Hippocampal formation (tissue), 2 donors: Measurements from ENCODE around the gene UBE3C.
"Not testable (repeated sequence)": the region's sequence is repeated elsewhere in the genome, so short reads cannot be mapped to it uniquely, and the experiment has no call there.

Experiments
- DNase-seq, 2 donors: peaks; one replicate each; lab custom pipeline; 2025; lab: John Stamatoyannopoulos, UW

UBE3C gene

DNA sequence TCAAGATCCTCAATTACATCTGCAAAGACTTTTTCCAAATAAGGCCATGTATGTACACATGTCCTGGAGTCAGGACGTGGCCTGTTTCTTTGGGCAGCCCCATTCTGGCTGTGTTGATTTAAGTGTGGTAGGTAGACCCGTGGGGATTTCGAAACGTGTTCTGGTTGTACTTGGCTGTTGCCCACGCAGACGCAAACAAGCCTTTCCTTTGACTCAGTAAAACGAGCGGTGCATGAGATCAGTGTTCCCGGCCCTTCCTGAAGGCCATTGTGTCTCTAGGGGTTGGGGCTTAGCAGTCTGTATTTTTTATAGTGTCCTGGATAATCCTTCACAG is 133.2 kb downstream of the UBE3C start:
- no peak for DNase-seq

DNA sequence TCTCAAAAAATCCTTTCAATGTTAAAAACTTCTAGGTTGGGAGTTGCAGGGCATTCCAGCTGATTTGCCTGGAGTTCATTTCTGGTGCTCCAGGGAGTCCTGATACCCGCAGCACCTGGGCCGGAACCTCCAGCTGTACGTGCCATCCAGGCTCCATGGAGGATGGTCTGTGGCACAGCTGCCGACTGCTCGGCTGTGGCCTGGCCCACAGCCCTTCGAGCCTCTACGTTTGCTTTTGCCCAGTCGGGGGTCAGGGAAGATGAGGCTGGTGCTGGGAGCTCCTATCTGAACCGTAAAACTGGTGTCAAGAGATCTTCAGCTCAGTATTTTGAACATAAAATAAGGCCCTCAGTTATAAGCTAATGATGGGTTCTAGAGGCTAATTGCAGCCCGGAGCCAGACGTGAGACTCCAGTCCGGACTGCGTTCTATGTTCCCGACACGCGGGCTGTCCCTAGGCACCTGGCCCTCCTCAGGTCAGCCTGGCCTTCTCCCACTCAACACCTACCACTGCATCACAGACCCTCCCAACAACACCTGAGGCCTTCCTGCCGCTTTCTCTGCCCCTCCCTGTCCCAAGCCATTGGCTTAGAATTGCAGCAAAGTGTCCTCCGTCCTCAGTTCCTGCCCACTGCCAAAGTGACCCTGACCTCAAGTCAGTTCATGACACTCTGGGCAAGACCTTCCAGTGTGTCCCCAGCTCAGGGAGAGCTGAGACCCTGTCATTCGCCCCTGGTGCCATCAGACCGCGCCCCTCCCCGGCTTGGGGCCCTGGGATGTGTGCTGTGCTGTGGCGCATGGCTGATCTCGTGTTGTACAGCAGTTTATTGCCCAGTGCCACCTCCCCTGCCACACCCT is 133.9 kb downstream of the UBE3C start:
- no peak for DNase-seq

DNA sequence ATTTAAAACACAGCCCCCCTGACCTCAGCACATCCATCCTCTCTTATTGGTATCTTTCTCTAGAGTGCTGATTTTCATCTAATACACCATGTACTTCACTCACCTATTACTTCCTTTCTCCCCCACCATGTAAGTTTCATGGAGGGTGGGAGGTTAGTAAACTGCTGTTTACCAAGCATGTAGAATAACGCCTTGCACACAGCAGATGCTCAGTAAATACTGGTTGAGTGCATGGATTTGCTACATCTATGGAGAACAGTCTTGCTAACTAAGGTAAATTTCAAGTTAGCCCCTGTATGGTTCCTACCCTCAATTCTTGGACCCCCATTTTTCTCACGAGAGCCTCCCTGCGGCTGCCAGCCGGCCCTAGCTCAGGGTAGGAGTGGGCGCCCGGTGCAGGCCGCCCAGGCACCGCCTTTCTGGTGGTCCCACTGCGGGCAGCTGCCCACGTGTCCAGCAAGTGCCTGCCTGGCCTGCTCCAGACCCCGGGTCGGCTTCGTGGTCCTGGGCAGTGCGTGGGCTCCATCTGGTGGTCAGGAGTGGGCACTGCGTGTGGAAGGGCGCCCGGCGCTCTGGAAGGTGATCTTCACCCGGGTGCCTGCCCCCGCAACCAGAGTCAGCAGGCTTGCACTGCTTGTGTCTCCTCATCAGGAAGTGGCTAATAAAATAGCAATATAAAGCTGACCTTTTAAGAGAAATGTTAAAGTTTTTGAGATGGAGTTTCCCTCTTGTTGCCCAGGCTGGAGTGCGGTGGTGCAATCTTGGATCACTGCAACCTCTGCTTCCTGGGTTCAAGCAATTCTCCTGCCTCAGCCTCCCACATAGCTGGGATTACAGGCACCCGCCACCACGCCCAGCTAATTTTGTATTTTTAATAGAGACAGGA is 134.7 kb downstream of the UBE3C start:
- peak; percentile 8 to 51 for DNase-seq

DNA sequence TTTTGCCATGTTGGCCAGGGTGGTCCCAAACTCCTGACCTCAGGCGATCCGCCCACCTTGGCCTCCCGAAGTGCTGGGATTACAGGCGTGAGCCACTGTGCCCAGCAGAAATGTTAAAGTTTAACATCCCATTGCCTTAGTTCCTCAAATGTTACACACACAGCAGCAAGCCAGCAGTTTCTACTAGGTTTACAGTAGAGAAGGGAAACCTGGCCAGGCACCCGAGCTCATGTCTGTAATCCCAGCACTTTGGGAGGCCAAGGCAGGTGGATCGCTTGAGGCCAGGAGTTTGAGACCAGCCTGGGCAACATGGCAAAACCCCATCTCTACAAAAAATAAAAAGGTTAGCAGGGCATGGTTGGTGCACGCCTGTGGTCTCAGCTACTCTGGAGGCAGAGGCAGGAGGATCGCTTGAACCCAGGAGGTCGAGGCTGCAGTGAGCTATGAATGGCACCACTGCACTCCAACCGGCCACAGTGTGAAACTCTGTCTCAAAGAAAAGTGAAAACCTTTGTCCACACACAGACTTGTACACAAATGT is 135.4 kb downstream of the UBE3C start:
- DNase-seq, result not testable (repeated sequence)

DNA sequence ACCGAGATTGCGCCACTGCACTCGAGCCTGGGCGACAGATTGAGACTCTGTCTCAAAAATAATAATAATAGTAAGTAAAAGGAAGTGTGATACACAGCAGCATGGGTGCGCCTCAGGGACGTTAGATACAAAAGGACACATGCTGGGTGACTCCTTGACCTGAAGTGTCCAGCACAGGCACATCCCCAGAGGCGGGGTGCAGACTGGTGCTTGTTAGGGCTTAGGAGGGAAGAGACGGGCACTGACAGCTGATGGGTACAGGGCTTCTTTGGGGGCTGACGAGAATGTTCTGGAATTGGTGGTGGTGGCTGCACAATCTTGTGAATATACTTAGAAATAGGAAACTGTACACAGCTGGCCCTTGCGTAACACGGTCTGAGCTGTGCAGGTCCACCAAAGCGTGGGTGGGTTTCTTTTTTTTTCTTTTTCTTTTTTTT is 136.3 kb downstream of the UBE3C start:
- no peak for DNase-seq

DNA sequence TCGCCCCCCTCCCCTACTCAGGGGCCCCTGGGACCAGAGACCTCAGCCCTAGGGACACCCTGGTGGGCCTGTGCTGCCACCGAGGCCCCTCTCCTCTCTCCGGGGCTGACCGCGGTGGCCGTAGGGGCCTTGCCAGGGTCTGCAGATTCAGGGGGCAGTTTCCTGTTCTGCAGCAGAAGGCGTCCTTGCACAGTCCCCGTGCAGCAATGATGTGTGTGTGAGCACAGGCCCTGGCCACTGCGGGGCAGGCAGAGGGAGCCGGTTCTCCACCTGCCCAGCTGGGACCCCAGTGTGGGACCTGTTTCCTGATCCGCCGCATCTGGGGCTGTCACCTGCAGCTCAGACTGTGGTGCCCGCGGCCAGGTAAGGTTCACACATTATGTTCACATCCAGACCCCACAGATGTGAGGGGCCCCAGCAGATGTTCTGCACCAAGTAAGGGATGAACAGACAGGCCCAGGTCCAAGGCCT is 137.4 kb downstream of the UBE3C start:
- no peak for DNase-seq

DNA sequence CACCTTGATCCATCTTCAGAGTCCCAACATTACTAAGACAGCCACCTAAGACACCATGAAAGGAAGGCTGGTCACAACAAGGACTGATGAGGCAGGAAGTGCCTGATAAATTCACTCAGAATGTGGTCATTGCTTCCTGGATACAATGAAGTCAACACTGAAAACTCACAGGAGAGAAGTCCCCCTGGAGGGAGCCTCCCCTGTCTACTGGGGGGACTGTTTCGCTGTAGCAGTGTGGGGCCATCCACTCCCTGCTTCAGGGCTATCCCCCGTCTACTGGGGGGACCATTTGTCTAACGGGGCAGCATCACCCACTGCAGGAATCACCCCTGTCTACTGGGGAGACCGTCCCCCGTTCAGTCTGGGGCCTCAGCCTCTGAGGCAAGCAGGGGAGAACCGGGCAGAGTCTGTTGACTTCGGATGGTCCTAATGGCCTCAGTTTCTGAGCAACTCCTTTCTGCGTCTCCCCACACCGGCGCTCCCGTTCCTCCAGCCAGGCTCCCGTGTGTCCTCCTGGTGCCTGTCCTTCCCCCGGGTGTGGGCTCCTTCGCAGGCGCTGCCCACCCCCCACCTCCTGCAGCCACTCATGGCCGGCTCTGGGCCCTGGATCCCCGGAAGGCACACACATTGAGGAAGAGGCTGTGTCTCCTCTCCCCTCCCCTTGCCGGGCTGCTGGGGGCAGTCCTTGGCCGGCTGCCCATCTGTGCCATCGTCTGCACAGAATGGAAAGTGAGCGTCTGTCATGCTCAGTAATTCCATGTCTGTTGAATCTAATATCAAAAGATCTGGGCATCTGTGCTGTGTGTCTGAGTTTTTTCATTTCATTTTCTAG is 138.2 kb downstream of the UBE3C start:
- DNase-seq, result peak in 1 of 2 donors; percentile 33

DNA sequence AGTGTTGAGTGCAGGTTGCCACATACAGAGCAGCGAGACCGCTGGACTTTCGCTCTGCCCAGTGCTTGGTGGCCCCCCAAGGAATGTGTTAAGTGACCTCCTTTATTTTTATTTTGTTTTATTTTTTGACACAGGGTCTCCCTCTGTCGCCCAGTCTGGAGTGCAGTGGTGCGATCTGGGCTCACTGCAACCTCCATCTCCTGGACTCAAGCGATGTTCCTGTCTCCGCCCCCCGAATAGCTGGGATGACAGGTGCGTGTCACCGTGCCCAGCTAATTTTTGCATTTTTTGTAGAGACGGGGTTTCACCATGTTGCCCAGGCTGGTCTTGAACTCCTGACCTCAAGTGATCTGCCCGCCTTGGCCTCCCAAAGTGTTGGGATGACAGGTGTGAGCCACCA is 138.8 kb downstream of the UBE3C start:
- DNase-seq, result not testable (repeated sequence)

DNA sequence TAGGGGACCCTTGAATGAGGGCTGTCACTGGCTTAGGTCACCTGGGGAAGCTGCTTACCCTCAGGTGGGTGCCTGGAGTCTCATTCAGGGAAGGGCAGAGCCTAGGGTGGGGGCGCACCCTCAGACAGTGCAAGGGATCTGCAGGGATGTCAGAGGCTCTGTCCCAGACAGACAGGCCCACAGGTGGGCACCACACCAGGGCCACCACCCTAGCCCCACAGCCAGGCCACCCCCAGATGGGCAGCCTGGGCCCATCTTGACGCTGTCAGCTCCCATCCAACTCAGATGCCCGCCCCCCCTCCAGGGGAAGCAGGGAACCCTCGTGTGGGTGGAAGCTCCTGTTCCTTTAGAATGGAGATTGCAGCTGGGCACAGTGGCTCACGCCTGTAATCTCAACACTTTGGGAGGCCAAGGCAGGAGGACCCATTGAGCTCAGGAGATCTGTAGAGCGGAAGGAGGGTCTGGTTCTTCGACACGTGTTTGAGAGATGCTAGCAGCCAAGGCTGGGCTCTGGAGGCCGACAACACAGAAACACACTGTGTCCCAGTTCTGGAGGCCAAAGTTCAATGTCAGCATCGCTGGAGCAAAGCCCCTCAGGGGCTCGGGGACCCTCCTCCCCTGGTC is 139.6 kb downstream of the UBE3C start:
- no peak for DNase-seq

DNA sequence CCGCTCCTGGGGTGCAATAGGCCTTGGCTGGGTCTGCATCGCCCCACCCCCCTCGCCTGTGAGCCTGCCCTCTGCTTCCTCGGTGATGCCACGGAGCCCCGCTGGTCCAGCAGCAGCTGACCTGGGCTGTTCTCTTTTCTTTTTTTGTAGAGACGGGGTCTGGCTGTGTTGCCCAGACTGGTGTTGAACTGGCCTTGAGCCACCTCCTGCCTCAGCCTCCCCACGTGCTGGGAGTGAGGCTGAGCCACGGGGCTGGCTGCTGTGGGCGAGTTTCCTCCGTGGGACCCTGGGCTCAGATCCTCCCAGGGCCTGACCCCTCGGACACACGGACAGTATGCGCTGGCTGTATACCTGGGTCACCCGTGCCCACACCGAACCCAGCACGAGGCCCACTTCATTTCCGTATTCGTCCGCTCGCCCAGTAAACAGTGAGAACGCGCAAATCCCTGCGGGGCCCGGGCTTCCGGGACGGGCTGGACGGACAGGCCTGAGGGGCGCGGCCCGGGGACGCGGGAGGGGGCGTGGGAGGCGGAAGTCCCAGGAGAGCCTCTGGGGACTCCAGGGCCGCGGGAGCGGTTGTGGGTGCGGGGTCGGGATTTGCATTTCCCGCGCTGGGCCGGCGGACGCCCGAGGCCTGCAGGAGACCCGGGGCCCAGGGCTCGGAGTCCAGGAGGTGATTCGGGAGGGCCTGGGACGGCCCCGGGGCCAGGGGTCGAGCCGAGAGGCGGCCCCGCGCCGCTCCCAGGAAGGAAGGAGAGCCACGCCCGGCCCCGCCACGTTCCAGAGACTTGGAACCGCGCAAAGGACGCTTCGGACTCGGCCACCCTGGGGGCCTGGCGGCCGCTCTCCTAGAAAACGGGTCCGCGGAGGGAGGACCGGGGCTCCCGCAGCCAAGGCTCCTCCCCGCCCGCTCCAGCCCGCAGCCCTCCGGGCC is 140.3 kb downstream of the UBE3C start:
- no peak for DNase-seq

DNA sequence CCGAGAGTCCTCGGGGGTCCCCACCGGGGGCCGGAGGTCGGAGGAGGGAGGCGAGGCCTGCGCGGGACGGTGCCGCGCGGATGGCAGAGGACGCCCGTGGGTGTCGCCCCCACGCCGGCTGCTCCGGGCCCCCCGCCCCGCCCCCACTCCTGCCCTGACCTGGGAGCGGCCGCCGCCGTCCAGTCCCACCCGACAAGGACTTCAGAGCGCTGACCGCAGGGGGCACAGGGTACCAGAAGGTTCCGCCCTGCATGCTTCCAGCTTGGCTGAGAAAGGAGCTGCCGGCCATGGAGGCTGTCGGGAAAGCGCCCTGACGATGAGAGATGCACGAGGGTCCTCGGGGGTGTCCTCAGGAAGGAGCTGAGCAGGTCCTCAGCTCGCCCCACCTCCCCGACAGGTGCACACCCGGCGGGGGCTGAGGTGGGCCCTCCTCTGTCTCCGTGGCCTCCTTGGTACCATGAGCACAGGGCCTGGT is 141.1 kb downstream of the UBE3C start:
- no peak for DNase-seq

DNA sequence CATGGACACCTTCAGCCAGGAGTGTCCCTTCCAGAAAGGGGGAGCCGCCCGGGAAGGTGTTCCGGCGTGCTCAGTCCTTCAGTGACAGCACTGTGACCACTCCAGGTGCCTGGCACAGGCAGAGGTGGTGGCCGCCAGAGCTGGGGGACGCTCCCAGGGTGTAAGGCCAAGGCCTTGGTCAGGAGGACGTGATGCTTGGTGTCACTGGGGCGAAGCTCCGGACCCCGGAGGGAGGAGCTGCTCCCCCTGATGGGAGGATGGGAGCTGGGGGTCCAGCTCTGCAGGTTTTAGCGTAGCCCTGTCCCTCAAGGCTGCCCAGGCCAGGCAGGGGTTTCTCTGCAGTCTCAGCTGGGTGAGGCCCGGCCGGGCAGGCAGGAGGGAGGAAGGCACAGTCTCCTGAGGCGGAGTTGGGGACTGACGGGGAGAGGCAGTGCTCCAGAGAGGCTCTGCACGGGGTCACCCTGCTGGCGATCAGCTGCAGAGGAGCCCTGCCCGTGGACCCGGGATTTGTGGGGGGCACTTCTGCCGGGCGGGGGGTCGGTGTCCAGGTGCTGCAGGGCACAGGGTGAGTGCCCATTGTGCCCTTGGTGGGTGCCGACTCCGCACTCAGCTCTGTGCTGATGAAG is 141.6 kb downstream of the UBE3C start:
- no peak for DNase-seq

DNA sequence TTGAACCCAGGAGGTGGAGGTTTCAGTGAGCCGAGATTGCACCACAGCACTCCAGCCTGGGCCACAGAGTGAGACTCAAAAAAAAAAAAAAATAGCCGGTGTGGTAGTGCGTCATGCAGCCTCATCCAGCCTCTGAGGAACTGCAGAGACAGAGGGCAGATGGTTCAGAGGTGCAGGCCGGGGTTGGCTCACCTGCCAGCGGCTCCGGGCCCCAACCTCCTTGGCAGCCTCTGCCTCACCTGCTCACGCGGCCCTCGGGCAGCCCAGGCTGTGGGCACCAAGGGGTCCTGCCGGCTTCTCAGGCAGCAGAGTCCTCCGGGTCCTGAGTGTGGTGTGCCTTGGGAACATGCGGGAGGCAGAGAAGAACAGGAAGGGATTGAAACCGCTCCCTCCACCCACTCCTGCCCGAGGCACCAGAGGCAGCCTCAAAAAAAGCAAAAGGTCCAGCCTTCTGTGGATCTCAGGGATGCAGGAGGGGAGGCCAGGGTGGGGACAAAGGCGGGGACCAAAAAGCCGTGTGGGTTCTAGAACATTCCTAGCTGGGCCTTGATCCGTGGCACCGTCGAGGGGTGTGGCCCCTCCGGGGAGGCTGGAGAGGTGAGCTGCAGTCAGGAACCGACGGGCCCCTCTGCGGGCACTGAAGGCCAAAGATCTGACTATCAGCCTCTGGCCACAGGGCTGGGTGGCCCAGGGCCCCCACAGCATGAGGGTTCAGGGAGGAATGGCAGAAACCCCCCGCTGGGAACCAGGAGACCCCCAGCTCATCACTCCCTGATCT is 142.7 kb downstream of the UBE3C start:
- DNase-seq, result no peak

DNA sequence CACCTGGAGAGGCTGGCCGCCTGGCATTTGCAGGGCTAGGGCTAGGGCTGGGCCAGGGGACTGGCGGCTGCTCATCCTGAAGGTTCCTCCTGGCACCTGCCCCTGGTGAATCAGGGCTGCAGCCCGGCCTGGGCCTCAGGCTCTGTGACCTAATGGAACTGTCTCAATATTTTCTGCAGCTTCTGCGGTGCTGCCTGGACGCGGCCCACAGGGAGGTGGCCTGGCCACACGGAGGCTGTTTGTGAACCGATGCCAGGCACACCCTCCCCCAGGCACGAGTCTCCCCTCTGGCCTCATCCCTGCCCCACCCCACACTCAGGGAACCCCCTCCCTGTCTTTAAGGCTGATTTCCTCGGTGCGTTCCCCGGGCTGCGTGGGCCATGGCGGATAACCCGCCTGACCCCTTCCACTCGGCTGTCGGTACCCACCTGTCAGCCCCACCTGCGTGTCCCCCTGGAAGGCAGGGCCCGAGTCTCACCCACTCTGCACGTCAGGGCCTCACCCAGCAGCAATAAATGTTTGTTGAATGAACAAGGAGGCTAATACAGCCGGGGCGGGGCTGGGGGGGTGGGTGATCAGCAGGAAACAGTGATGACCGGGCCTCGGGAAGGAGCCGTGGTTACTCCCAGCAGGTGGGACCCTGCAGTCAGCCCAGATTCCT is 143.5 kb downstream of the UBE3C start:
- DNase-seq, result no peak

DNA sequence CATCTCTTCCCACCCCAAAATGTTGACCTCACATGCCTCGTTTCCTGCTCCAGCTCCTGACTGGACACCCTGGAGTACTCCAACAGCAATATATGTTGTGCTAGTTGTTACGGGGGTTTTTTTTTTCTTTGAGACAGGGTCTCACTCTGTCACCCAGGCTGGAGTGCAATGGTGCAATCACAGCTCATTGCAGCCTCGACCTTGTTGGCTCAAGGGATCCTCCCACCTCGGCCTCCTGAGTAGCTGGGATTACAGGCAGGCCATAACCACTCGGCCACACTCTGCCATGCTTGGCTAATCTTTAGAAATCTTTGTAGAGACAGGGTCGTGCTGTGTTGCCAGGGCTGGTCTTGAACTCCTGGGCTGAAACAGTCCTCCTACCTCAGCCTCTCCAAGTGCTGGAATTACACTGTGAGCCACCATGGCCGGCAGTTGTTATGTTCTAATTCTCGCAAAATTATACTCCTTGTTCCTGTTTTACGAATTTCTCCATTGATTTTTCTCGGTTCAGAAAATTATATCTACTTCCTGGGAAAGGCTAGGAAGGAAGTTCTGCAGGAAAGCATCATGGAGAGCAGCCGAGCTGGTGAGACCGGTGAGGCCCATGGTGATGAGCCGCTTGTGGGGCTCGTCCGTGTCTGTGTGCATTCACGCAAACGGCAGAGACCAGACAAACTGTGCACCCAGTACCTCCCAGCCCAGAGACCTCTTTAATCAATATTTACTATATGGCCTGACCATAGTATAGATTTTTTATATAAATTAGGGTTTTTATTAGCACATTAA is 145.7 kb downstream of the UBE3C start:
- no peak for DNase-seq

DNA sequence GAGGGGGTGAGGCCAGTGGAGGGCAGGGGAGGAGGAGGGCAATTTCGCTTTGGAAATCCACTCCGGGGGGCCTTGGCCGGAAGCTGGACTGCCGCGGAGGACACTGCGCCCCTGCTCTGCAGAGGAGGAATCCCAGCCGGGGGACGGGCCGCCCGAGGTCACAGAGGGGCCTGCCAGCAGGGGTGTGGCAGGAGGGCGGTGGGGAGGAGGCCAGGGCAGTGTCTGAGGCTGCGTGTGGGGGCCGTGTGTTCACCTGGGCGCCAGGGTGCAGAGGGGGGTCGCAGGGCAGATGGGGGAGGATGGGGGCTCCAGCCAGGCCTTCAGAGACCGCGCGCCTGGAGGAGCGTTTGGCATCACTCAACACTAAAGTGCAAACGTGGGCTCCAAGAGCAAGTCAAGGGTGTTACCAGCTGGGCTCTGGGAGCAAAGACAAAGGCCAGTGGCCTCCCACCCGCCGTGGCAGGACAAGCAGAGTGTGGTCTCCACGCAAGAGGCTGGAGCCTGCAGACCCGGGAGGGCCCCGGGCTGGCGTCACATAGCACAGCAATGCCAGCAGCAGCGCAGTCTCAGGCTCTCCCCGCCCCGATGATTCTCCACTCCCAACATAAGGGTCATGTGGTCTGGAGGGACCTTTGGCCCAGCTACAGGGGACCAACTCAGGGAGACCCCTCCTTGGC is 152.8 kb downstream of the UBE3C start:
- DNase-seq, result no peak

DNA sequence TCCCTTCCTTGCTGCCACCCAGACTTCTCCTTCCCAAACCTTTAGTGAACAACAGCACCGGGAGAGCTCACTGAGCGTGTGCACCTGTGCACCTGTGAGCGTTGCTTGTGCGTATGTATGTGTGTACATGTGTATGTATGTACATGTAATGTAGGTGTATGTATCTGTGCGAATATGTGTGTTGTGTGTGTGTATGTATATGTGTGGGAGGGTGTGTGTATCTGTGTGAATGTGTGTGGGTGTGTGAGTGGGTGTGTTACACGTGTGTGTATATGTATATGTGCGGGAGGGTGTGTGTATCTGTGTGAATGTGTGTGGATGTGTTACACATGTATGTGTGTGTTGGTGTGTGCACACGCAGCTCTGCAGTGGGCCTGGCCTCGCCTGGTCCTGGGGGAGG is 153.5 kb downstream of the UBE3C start:
- no peak for DNase-seq
